ENCODE measurements around the gene TMCC2. TPM values are rescaled to one million over a fixed set of nuclear protein-coding genes. Genes with fewer than 3 reads are reported as not detected.
A peak's percentile ranks its signal among the peaks of the same experiment; 100 is the strongest.

TMCC2 gene
- total RNA-seq, 1 experiment from 2014 or later, result 5.4 TPM

DNA sequence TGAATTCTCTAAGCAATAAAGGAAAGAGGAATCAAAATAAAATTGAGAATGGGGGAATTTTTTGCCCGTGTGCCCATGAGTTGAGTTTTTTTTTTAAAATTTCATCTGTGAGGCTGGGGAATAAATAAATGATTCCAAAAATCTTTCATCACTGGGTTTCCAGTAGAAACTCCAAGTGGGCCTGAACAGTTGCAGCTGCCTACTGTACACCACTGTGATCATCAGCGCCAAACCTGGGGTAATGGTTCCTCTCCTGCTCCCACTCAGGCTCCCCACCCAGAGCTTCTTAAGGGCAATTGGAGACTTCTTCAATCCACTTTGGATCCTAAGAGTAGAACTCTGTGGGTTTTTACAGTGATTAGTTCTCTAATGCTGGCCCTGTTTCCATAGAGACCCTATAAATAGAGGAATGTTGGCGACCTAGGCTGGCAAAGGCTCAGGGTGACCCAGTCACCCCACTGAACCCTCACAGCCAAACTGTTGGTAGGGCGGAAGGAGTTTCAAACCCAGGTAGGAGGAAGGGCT is 9.3 kb downstream of the TMCC2 start:
- no peak for DNase-seq (ENCODE audit: low spot score)
- in situ Hi-C loops (cut with HindIII; ENCODE audit: low sequenced_read_pairs), result no loop called here

DNA sequence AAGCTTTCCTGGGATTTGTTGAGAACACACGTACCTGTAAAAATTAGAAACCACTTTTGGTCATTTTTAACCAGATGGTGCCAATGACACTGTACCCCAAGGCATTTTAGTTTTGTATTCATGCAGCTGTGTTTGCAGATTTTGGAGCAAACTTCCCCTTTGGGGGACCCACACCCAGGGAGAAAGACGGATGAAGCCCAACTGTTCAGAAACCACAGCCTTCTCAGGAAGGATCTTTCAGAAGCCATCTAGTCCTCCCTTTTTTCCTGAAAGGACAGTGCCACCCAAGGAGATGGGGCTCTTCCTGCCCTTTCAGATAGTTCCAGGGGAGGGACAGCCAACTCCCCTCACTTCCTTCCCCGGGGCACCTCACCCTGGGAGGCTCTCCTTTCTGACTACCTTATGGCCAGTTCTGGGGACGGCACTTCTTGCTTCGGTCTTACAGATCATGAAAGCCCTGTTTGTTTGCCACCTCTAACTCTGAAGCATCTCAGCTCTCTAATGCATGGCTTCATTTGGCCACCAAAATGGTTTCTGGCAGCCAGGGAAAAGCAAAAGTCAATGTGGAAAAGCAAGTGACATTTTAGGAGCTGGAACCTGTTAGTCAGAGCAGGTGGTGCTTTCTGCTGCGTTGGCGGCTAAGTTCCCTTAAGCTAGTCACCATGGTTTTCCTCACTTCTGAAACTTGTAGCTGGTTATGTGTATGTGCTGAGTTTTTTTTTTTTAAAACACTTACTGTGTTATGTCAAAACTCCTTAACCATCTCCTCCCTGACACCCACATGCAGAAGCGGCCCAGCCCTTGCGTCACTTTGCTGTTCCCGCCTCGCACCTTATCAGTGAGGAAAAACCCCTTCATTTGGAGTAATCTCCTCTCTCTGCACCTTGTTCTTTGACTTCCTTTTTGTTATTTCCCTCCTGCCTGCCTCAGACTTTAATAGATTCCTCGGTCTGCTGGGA is 10.1 kb downstream of the TMCC2 start:
- in situ Hi-C loops (cut with HindIII; ENCODE audit: low sequenced_read_pairs), result no loop called here
- peak; percentile 69 for DNase-seq (ENCODE audit: low spot score)

DNA sequence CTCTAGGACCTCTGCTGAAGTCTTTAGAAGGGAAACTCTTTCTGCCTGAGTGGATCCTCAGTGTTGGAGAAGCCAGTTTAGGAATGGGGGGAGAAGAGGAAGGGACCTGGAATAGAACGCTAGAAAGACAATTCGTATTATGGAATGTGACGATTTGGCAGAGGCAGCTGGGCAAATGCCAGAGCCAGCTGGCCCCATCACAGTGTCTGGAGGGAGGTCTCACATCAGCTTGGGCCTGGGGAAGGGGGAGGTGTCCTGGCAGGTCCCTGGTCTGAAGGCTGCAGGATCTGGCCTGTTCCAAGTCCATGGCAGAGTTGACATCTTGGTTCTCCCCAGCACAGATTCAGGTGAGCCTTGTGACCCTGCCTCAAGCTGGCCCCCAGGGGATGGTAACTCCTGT is 11.3 kb downstream of the TMCC2 start:
- in situ Hi-C loops (cut with HindIII; ENCODE audit: low sequenced_read_pairs), result no loop called here
- DNase-seq (ENCODE audit: low spot score), result no peak

DNA sequence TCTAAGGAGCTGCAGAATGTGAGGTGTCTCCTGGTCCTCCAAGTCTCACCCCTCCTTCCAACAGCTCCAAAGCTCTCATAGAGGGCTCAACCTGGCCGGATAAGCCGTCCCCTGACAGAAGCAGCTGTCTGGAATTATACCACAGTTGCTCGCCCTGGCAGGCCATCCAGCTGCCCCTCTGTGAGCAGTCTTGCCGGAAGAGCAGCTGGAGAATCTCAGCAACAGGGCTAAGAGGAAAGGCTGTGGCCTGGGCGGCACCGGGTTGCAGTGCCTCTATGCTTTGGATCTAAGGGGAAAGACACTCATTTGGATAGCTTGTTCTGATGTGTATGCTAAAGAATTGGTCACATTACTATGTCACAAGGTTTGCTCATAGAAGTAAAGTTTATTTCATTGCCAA is 12.4 kb downstream of the TMCC2 start:
- in situ Hi-C loops (cut with HindIII; ENCODE audit: low sequenced_read_pairs), result no loop called here

DNA sequence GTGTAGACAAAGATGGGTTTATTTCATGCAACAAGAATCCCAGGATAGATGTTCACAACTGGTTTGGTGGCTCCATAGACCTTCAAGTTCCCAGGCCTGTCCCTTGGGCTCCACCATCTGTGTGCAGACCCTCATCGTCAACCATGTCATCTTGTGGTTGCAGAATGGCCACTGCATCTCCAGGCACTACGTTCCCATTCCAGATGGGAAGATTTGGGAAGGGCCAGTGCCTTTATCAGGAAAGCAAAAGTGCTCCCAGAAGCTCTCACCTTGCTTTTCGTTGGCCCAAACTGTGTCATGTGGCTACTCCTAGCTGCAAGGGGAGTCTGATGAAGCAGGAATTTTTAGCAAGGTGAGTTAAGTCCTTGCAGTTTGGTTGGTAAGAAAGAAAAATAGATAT is 12.8 kb downstream of the TMCC2 start:
- DNase-seq (ENCODE audit: low spot score), result no peak
- in situ Hi-C loops (cut with HindIII; ENCODE audit: low sequenced_read_pairs), result no loop called here

More for the DNA sequence above, 12.4 kb downstream of the TMCC2 start:
- DNase-seq (ENCODE audit: low spot score), result no peak

DNA sequence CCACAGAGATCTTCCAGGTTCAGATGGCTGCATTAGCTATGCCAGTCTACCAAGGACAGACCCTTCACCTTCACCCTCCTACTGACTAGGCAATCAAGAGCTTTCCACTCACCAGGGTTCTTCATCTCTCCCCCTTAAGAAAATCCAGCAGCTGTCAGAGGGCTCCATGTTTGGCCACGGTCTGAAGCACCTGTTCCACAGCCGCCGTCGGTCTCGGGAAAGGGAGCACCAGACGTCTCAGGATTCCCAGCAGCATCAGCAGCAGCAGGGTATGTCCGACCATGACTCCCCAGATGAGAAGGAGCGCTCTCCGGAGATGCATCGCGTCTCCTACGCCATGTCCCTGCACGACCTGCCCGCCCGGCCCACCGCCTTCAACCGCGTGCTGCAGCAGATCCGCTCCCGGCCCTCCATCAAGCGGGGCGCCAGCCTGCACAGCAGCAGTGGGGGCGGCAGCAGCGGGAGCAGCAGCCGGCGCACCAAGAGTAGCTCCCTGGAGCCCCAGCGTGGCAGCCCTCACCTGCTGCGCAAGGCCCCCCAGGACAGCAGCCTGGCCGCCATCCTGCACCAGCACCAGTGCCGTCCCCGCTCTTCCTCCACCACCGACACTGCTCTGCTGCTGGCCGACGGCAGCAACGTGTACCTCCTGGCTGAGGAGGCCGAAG is 13.8 kb downstream of the TMCC2 start:
- no peak for DNase-seq (ENCODE audit: low spot score)
- in situ Hi-C loops (cut with HindIII; ENCODE audit: low sequenced_read_pairs), result no loop called here

DNA sequence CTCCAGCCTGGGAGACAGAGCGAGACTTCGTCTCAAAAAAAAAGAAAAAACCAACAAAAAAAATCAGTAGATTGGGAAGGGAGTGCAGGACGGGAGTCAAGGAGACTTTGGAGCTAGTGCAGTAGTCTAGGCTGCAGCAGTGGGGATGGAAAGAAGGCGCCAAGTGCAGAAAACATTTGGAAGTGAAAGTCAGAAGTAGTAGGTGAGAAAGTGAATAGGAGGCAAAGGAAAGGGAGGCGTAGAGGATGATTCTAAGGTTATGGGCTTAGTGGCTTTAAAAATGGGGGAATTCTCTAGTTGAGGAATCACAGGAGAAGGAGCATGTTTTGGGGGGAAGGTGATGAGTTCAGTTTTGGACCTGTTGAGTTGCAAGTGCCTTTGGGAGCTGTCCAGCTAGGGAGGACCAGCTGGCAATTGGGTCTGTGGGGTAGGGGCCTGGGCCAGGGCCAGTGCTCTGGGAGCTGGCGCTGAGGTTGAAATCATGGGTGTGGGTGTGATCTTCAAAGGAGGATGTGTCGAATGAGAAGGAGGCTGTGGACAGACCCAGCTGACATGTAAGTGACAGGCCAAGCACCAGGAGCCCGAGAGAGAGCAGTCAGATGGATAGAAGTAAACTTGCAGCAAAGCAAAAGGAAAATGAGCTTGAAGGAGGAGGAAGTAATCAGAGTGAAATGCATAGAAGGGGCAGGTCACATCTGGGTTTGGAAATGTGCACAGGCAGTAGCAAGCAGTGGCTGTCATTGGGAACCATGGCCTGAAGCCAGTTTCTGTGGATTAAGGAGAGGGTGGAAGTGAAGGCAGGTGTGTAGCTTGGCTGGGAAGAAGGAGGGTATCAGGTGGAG is 15.8 kb downstream of the TMCC2 start:
- in situ Hi-C loops (cut with HindIII; ENCODE audit: low sequenced_read_pairs), result no loop called here

DNA sequence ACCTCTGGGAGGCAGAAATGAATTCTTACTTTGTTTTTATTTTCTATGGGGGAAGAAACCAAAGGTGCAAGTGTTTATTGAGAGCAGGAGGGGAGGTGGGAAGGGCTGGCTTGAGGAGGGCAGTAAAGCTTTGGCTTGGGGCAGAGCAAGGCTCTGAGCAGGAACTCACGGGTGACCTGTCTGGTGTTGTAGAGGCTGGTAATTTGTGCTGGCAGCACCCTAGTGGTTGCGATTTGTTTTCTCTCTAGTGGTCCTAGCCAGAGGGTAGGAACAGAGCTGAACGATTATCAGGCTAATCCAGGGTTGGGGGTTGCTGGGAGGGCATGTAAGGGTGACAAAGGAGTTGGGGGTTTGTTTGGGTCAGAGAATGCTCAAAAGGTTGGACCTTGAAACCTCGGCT is 16.6 kb downstream of the TMCC2 start:
- DNase-seq (ENCODE audit: low spot score), result no peak
- in situ Hi-C loops (cut with HindIII; ENCODE audit: low sequenced_read_pairs), result no loop called here

More for the DNA sequence above, 15.8 kb downstream of the TMCC2 start:
- DNase-seq (ENCODE audit: low spot score), result no peak

DNA sequence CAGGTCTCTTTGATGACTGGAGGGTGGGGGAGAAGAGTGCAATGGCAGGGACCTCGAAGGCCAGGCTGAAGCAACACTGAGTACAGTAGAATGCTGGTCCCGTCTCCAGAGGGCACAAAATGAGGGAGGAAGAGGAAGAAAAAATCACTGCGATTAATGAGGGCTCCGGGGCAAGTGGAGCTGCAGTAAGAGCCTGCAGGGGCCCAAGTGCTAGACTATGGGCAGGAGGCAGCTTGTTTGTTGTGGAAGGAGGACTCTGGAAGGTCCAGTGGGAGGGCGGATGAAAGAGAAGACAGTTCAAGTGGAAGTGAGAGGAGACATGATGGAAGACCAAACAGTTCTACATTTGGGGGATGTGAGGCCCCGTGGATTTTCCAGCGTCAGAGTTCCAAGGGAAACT is 17.4 kb downstream of the TMCC2 start:
- in situ Hi-C loops (cut with HindIII; ENCODE audit: low sequenced_read_pairs), result no loop called here
- no peak for DNase-seq (ENCODE audit: low spot score)

DNA sequence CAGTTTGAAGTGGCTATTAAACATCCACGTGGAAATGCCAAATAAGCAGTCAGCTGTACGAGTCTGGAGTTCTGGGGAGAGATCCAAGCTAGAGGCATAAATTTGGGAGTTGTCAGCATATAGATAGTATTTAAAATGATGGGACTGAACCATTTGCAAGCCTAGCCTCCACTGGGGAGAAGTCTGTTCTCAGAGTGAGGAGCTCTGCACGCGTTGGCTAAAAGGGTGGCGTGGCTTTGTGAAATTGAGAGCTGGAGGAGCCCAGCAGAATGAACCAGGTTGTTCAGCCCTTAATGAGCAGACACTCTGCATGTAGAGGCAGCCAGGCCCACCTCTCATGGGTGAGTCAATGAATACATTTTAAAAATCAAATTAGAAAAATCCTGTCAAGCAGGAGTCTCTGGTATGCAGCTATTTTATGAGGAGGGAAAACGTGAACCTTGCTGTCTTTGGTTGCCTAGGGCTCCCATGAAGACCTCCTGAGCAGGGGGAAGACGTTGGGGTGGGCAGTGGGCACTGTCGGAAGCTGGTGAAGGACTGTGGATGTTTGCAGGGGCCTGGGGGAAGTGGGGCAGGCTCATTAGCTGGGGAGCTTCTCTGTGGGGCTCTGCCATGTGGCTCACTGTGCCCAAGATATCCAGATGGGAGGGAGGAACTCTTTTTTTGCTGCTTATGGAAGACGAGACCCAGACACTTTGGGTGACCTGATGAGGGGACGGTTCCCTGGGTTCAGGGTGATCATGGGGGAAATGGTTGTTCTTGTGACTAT is 18.8 kb downstream of the TMCC2 start:
- no peak for DNase-seq (ENCODE audit: low spot score)
- in situ Hi-C loops (cut with HindIII; ENCODE audit: low sequenced_read_pairs), result no loop called here

DNA sequence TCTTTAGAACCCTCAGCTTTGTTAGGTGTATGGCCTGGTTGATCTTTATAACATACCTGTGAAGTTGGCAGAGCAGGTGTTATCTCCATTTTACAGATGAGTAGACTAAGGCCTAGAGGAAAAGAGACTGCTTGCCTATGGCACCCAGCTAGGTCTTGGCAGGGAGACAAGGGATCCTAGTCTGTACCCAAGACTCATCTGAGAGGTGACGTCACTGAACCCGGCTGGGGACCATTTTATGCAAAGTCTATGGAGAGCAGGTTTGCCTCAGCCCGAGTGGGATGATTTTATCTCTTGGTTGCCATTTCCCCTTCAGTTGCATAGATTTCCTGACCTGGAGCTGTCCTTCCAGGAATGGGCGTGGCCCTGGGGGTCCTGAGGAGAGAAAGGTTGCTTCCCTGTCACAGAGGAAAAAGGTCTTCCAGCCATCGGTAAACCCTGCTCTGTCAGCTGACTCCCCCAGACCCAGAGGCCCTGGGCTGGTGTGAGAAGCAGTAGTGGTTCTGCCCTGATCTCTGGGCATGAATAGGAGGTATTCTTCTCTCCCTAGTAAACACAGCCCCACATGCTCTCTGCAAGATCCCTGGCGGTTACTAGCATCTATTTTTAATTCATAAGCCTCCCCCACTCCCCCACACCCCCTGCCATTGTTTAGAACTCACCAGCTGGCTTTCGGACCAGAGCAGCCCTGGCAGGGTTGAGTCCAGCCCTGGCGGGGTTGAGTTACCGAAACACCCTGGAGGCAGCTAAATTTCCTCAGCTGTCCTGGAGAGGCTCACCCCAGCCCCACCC is 19.6 kb downstream of the TMCC2 start:
- in situ Hi-C loops (cut with HindIII; ENCODE audit: low sequenced_read_pairs), result no loop called here

DNA sequence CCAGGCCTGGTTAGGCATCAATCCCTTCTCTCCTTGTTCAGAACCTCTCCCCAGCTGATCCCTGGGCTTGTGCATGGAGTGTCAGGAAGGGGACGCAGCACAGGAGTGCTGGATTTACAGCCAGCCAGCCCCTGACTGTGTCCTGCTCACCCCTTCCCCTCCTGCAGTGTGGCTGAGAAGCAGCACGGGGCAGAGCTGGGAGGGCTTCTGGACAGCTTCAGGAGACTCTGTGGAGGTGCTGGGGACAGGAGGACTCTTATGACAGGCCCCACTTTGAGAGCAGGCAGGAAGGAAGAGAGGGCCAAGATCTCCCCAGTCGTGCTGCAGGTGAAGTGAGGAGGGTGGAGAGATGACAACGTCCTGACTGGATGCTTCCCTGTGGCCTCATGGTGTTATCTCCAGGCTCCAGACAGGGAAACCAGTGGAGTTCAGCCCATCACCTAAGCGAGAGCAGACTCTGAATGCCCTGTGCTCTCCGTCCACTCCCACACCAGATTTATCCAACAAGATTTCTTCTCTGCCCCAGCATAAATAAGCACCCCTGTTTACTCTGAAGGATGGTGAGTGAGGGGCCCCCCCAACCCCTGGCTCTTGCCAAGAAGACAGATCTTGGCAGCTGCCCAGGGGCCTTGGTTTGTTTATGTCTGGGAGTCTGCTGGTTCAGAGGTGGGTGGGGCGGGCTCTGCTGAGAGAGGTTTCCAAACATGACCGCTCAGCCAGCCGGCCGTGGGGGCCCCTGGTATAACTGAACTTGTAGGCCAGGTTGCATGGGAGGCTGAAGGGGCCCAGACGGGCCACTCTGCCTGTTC is 21.3 kb downstream of the TMCC2 start:
- in situ Hi-C loops (cut with HindIII; ENCODE audit: low sequenced_read_pairs), result no loop called here
- DNase-seq (ENCODE audit: low spot score), result peak; percentile 72

More for the DNA sequence above, 19.6 kb downstream of the TMCC2 start:
- DNase-seq (ENCODE audit: low spot score), result peak; percentile 79

DNA sequence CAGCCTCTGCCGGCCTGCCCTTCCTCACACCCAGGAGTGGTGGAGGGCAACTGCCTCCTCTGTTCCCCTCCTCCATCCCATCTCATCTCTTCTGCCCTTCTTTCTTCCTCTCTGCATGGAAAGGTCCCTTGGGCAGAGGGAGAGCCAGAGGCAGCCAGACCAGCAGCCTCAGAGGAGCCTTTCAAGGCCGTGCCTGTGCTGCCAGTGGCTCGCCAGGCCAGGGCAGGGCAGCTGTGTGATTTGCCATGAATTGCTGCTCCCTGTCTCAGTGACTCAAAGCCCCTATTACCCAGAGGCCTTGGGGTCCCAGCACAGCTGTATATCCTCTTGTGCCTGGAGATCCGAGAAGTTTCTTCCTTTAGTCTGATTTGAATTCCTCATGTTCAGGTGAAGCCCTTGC is 21.9 kb downstream of the TMCC2 start:
- no peak for DNase-seq (ENCODE audit: low spot score)
- in situ Hi-C loops (cut with HindIII; ENCODE audit: low sequenced_read_pairs), result no loop called here

DNA sequence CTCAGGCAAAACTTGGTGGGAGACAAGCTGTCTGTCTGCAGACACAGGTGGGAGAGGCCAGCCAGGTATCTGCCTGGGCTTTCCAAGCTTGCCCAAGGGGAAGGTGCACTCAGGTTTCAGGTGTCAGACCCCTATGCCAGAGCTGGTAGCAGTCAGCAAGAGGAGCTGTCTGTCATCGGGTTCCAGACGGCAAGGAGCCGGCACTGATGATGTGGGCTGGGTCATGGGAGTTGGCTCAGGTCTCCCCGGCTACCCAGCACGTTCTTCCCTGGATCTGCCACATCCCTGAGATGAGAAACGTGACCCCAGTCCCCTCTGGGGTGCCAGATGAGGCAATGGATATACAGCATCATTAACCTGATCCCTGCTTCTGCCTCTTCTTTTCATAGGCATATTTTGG is 23.0 kb downstream of the TMCC2 start:
- in situ Hi-C loops (cut with HindIII; ENCODE audit: low sequenced_read_pairs), result no loop called here

DNA sequence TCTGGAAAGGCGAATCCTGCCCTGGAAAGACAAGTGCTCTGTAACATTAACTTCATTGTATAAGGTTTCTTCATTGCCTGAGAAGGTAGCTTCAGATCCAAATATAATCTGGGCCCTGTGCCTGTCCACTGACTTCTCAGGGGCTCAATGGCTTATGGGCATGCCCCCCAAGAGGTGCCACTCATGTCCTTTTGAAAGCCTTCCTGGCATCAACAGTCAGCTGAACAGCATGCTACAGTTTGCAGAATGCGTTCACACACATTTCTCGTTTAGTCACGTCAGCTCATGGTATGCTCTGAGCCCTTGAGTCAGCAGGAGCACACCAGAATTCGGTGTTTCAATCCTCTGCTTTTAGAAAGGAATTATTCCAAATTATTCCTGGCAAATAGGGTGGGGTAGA is 23.8 kb downstream of the TMCC2 start:
- in situ Hi-C loops (cut with HindIII; ENCODE audit: low sequenced_read_pairs), result no loop called here
- no peak for DNase-seq (ENCODE audit: low spot score)

More for the DNA sequence above, 23.0 kb downstream of the TMCC2 start:
- DNase-seq (ENCODE audit: low spot score), result no peak

DNA sequence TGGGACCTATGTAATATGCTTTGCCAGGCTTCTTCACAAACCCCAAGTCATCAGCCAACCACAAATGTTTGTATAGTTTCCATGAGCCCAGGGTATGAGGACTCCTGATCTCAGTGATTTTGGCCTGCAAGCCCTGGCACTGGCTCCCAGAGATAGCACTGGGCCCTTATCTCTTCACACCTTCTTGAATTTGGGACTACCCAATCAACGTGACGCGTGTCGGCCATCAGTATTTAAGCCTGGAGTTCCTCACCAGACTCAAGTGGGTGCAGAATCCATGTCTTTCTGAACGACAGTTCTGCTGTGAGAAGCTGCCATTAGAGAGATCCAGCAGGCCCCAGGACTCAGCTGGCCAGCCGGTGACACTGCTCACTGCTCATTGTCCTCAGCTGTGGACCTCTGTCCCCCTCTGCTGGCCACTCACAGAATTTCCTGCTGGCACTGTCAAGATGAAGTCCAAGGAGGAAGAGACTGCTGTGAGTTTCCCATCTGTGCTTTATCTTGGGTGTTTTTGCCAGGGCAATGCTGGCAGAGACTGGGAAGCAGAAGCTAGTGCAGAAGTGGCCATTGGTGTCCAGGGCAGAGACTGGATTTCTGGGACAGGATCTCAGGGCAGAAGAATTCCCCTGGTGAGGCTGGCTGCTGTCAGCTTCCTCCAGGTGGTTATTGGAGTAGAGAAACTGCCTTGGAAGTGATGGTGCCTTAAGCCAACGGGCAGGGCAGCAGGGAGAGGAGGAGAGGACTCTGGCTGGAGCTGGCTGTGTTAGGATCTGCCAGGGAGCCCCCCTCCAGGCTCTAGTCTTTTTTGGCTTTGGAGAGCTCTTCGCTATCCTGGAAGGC is 28.4 kb downstream of the TMCC2 start:
- in situ Hi-C loops (cut with HindIII; ENCODE audit: low sequenced_read_pairs), result no loop called here
- DNase-seq (ENCODE audit: low spot score), result peak; percentile 98

All from G401 (cell line).